Endothelial cell of umbilical vein (primary cell): ENCODE data around the gene COMMD10. TPM values are rescaled to one million over a fixed set of nuclear protein-coding genes. Genes with fewer than 3 reads are reported as not detected.

Experiments
- BruUV-seq: library from RNA; stranded (reverse); fragments of 400-500 nt; replicated peaks from 2 replicates; lab custom pipeline; 2021; lab: Mats Ljungman, UMichigan
- CTCF ChIA-PET: fragments of 300-600, 350-600 bp; sonication (Branson Sonifier 250); formaldehyde crosslinking; loops from one replicate; lab custom pipeline; 2021; ENCODE audit warnings: antibody characterized with exemption, inconsistent platforms; lab: Charles Lee
- POLR2A ChIA-PET: fragments of 300-600, 350-600 bp; sonication (Branson Sonifier 250); formaldehyde crosslinking; loops from one replicate; lab custom pipeline; 2021; ENCODE audit warnings: antibody characterized with exemption, inconsistent platforms; lab: Charles Lee
- DNase-seq: peaks from one replicate; pipeline ENCODE4 v3.0.0-alpha.2; 2011; ENCODE audit warnings: low read depth, low spot score
- FAIRE-seq: peaks from 2 replicates; lab custom pipeline; 2011; peaks lifted over from hg19 to GRCh38; lab: Jason Lieb, UNC
- H2AFZ ChIP-seq: 2 replicates; pipeline ENCODE4 v1.6.0; 2012; ENCODE audit warnings: low read depth, low read length, control low read depth, inconsistent platforms
- H3K27ac ChIP-seq: 2 replicates; pipeline ENCODE4 v1.5.1; 2011; ENCODE audit warnings: low read depth, mild to moderate bottlenecking, control low read depth, low read length, moderate library complexity; ENCODE audit not compliant: insufficient read depth
- H3K27me3 ChIP-seq, 2 experiments: 2 replicates each; pipeline versions ENCODE4 v1.6.0 to v1.6.1; 2011; ENCODE audit warnings: low read length in 2 of 2, mixed read lengths in 1 of 2; ENCODE audit not compliant: control insufficient read depth in 2 of 2, insufficient read depth in 2 of 2
- H3K36me3 ChIP-seq, 2 experiments: 2 replicates in 1 of 2; 3 replicates in 1 of 2; pipeline ENCODE4 v1.5.1; 2011; ENCODE audit warnings: low read length in 2 of 2, mild to moderate bottlenecking in 1 of 2, moderate library complexity in 1 of 2; ENCODE audit not compliant: control insufficient read depth in 2 of 2, insufficient read depth in 2 of 2; ENCODE audit errors: extremely low read depth in 1 of 2
- H3K4me1 ChIP-seq: 3 replicates; pipeline ENCODE4 v1.5.1; 2011; ENCODE audit warnings: mild to moderate bottlenecking, low read length; ENCODE audit not compliant: control insufficient read depth, insufficient read depth; ENCODE audit errors: extremely low read depth
- H3K4me2 ChIP-seq: 2 replicates; pipeline ENCODE4 v1.6.1; 2011; ENCODE audit warnings: low read length, control low read depth, mixed read lengths; ENCODE audit not compliant: insufficient read depth
- H3K4me3 ChIP-seq, 3 experiments: fragments of 200-600 bp in 1 of 3; sonication (generic), shearing (Covaris generic) in 1 of 3; replicated peaks in 1 of 3; 2 replicates each; pipeline ENCODE4 v1.5.1; 2011 to 2016; ENCODE audit warnings: control low read depth in 3 of 3, low read length in 3 of 3, mild to moderate bottlenecking in 2 of 3, inconsistent platforms in 1 of 3, low read depth in 1 of 3, moderate library complexity in 1 of 3; ENCODE audit not compliant: insufficient read depth in 1 of 3
- H3K79me2 ChIP-seq: 2 replicates; pipeline ENCODE4 v1.6.0; 2012; ENCODE audit warnings: low read length, inconsistent platforms; ENCODE audit not compliant: control insufficient read depth, insufficient read depth
- H3K9ac ChIP-seq: replicated peaks from 2 replicates; pipeline ENCODE3; 2011; ENCODE audit warnings: low read length, control low read depth; ENCODE audit not compliant: insufficient read depth; ENCODE audit errors: extremely low read depth
- H3K9me1 ChIP-seq: replicated peaks from 3 replicates; pipeline ENCODE4 v1.6.0; 2011; ENCODE audit warnings: mild to moderate bottlenecking, low read length; ENCODE audit not compliant: control insufficient read depth, insufficient read depth; ENCODE audit errors: extremely low read depth
- H3K9me3 ChIP-seq: replicated peaks from 2 replicates; pipeline ENCODE4 v1.5.1; 2012; ENCODE audit warnings: low read length, inconsistent platforms; ENCODE audit not compliant: control insufficient read depth, insufficient read depth
- H4K20me1 ChIP-seq: replicated peaks from 2 replicates; pipeline ENCODE3; 2011; ENCODE audit warnings: mild to moderate bottlenecking, low read length; ENCODE audit not compliant: control insufficient read depth, insufficient read depth; ENCODE audit errors: extremely low read depth
- EZH2 ChIP-seq: IDR thresholded peaks from 2 replicates; pipeline ENCODE4 v1.6.1; 2012; ENCODE audit warnings: borderline replicate concordance, low read depth, mild to moderate bottlenecking, moderate library complexity, low read length, inconsistent platforms; ENCODE audit not compliant: severe bottlenecking
- FOS ChIP-seq: IDR thresholded peaks from 2 replicates; pipeline ENCODE4 v1.6.1; 2011; ENCODE audit warnings: mild to moderate bottlenecking, low read length, moderate library complexity, borderline replicate concordance; ENCODE audit not compliant: insufficient read depth
- GATA2 ChIP-seq: IDR thresholded peaks from 2 replicates; pipeline ENCODE4 v1.7.0; 2011; ENCODE audit warnings: low read depth, mild to moderate bottlenecking, moderate library complexity, mixed read lengths, low read length; ENCODE audit not compliant: insufficient read length, insufficient read depth
- JUN ChIP-seq: IDR thresholded peaks from 2 replicates; pipeline ENCODE4 v1.6.1; 2011; ENCODE audit warnings: borderline replicate concordance, low read depth; ENCODE audit not compliant: insufficient read length, insufficient read depth
- MYC ChIP-seq: IDR thresholded peaks from one replicate; pipeline ENCODE4 v1.6.1; 2011; ENCODE audit warnings: mild to moderate bottlenecking, low read depth, low read length
- POLR2A ChIP-seq: IDR thresholded peaks from 2 replicates; pipeline ENCODE4 v1.6.1; 2012; ENCODE audit warnings: low read depth, mild to moderate bottlenecking, control low read depth, low read length
- POLR2AphosphoS5 ChIP-seq: IDR thresholded peaks from 2 replicates; pipeline ENCODE4 v1.6.1; 2012; ENCODE audit warnings: low read depth, mild to moderate bottlenecking, control low read depth, low read length, moderate library complexity; ENCODE audit not compliant: insufficient read depth
- dilution Hi-C: fragments of 300-500 bp; cut with MboI; formaldehyde crosslinking; loops from one replicate; pipeline ENCODE4 v1.15.0; 2019; ENCODE audit warnings: low sequenced_read_pairs; ENCODE audit not compliant: extremely low pct_ligation_motif_present
- intact Hi-C: fragments of 100-400 bp; cut with micrococcal nuclease; formaldehyde crosslinking; loops from one replicate; pipeline ENCODE4 v1.10.0; 2022
- polyA plus RNA-seq, 4 experiments: library from polyadenylated mRNA; depleted of rRNA in 3 of 4; stranded (reverse) in 3 of 4; unstranded in 1 of 4; fragments of >200 nt; gene quantifications; 2 replicates each; pipeline versions ENCODE4 v1.2.1 to v1.2.3, GENCODE V29; 2011 to 2012; ENCODE audit warnings: missing spikeins in 1 of 4
- total RNA-seq: library from RNA; stranded (reverse); gene quantifications from 2 replicates; pipeline ENCODE4 v1.2.3, GENCODE V29; 2021
- TF ChIP-seq, protein P1 (sequence below): IDR thresholded peaks from 2 replicates; pipeline ENCODE4 v1.6.1; 2011; ENCODE audit not compliant: insufficient read depth, insufficient read length
- TF ChIP-seq, protein P2 (sequence below), 2 donors: IDR thresholded peaks; 1 replicate in 1 of 2; 2 replicates in 1 of 2; pipeline ENCODE4 v1.5.1; 2011; ENCODE audit warnings: low read length in 2 of 2, mild to moderate bottlenecking in 2 of 2, moderate library complexity in 2 of 2, control low read depth in 1 of 2, inconsistent platforms in 1 of 2, low read depth in 1 of 2; ENCODE audit not compliant: insufficient read depth in 1 of 2; ENCODE audit errors: extremely low read depth in 1 of 2

The COMMD10 gene
- total and polyA plus RNA-seq, 2 donors (not counting 3 experiments of a cell fraction or from before 2014, with no cell fraction given), result 12.5 to 27.0 TPM

DNA sequence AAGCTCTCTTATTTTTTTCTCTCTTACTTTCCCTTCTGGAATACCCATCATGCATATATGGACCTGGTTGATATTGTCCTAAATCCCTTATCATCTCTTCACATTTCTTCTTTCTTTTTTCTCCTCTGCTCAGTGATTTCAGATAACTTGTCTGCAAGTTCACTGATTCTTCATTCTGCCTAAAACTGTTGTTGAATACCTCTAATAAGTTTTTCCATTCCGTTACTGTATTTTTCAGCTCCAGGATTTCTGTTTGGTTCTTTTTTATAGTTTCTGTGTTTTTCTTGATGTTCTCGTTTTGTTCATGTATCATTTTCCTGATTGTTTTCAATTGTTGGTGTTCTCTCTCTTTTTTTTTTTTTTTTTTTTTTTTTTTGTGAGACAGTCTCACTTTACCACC is 203.7 kb downstream of the COMMD10 start:
- POLR2A ChIA-PET, result no interaction called here
- Histone ChIP-seq H3K27me3 (no peaks in the 10 kb centered on the region), H3K36me3 (no peaks in the 10 kb centered on the region), H3K4me2 (no peak overlapping the region), H3K9me1 (no peaks in the 10 kb centered on the region), H3K4me1 (no peaks in the 10 kb centered on the region), H3K79me2 (no peaks in the 10 kb centered on the region), H4K20me1 (no peaks in the 10 kb centered on the region), H3K27ac (no peak overlapping the region), H3K4me3 (no peak overlapping the region), H3K9ac (no peak overlapping the region), H2AFZ (no peak overlapping the region), H3K9me3 (no peaks in the 10 kb centered on the region)
- dilution Hi-C loops (no loop called here), intact Hi-C loops (no loop called here)
- BruUV-seq, result no TSS peak
- CTCF ChIA-PET, result interaction anchor here (1.1 kb wide), 1 partner anchor 150 kb away, joined by 4 read pairs; no protein-coding TSS in a partner anchor
- no peak for TF ChIP-seq GATA2
- TF ChIP-seq, protein P1, sequence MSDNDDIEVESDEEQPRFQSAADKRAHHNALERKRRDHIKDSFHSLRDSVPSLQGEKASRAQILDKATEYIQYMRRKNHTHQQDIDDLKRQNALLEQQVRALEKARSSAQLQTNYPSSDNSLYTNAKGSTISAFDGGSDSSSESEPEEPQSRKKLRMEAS, result no peak
- no peak for TF ChIP-seq POLR2AphosphoS5
- no peak for TF ChIP-seq MYC
- TF ChIP-seq, protein P2, sequence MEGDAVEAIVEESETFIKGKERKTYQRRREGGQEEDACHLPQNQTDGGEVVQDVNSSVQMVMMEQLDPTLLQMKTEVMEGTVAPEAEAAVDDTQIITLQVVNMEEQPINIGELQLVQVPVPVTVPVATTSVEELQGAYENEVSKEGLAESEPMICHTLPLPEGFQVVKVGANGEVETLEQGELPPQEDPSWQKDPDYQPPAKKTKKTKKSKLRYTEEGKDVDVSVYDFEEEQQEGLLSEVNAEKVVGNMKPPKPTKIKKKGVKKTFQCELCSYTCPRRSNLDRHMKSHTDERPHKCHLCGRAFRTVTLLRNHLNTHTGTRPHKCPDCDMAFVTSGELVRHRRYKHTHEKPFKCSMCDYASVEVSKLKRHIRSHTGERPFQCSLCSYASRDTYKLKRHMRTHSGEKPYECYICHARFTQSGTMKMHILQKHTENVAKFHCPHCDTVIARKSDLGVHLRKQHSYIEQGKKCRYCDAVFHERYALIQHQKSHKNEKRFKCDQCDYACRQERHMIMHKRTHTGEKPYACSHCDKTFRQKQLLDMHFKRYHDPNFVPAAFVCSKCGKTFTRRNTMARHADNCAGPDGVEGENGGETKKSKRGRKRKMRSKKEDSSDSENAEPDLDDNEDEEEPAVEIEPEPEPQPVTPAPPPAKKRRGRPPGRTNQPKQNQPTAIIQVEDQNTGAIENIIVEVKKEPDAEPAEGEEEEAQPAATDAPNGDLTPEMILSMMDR (IDR thresholded peaks at IDR 0.05; ENCODE audit: extremely low read depth in 1 of 2, insufficient read depth in 1 of 2, low read depth in 1 of 2, low read length in 2 of 2), result no peak
- DNase-seq, result no peak
- no peak for FAIRE-seq

DNA sequence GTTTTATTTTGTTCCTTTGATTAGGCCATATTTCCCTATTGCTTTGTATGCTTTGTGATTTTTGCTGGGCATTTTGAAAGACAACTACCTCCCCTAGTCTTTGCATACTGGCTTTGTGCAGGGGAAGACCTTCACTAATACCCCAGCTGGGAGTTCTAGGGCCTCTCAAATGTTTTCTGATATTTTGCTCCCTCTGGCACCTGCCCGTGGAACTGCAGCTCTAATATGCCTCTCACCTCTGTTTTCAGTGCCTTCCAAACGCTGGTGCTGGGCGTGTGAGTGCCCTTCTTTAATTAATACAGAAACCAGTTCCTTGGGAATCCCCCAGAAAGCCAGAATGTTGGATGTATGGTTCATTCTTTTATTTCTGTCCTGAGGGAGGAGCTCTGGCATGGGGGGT is 204.5 kb downstream of the COMMD10 start:
- no peak for FAIRE-seq
- Histone ChIP-seq H3K4me2 (no peak overlapping the region), H2AFZ (no peak overlapping the region), H3K36me3 (no peaks in the 10 kb centered on the region), H3K27ac (no peak overlapping the region), H3K9me3 (no peaks in the 10 kb centered on the region), H3K9me1 (no peaks in the 10 kb centered on the region), H4K20me1 (no peaks in the 10 kb centered on the region), H3K9ac (no peak overlapping the region), H3K4me3 (no peak overlapping the region), H3K79me2 (no peaks in the 10 kb centered on the region), H3K4me1 (no peaks in the 10 kb centered on the region), H3K27me3 (no peaks in the 10 kb centered on the region)
- intact Hi-C loops, result no loop called here
- POLR2A ChIA-PET, result no interaction called here
- TF ChIP-seq POLR2A (no peak), JUN (no peak), MYC (no peak), POLR2AphosphoS5 (no peak), GATA2 (no peak), FOS (no peak), EZH2 (no peak)
- TF ChIP-seq, protein P2 (IDR thresholded peaks at IDR 0.05; ENCODE audit: extremely low read depth in 1 of 2, insufficient read depth in 1 of 2, low read depth in 1 of 2, low read length in 2 of 2), result no peak
- TF ChIP-seq, protein P1, result no peak
- no TSS peak for BruUV-seq
- dilution Hi-C loops, result no loop called here
- CTCF ChIA-PET, result interaction anchor here (1.1 kb wide), 1 partner anchor 151 kb away, joined by 4 read pairs; no protein-coding TSS in a partner anchor
- DNase-seq, result no peak
